ENCODE data around the gene MARCHF11. TPM values are rescaled to one million over a fixed set of nuclear protein-coding genes. Genes with fewer than 3 reads are reported as not detected.

The MARCHF11 gene
- total and polyA plus RNA-seq, 4 donors: not detected

DNA sequence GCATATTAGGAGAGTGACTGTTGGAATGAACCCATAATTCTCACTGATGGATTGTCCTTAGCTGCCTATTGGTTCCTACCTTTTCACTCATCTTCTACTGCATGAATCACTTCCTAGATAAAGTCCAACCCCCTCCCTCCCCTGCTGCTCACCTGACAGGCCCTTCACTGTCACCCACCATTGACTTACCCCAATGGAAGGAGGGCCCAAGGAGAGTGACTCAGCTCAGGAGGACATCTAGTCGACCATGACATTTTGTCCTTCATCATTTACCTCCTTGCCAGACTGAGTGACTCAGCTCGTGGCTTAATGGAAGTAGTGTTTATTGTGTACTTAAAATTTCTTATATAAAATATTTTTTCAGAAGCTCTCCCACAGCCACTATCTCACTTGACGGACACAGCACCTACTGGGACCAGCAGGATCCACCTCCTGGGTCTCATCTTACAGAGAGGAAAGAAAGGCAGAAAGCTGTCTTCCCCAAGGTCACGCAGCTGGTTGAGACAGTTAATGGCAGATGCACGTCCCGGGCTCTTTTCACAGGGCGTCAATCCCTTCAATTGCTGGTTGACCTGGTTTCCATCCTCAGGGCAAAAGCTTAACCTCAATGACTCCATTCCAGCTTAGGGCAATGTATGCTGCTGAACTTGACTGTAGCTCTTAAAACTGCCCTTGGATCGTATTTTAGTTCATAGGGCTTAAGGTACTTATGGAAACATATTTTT is 142.3 kb downstream of the MARCHF11 start:
- H3K27ac ChIP-seq (ENCODE audit: low read depth in 1 of 2, low read length in 1 of 2): no peak overlapping the region
- H3K27me3 ChIP-seq (ENCODE audit: control insufficient read depth in 3 of 3, insufficient read depth in 3 of 3, low read length in 2 of 3): no peaks in the 10 kb centered on the region
- WGBS, 2 donors: 86 to 88% methylated on average over 8 of the region's 8 CpGs
- no peaks in the 10 kb centered on the region for H3K36me3 ChIP-seq (ENCODE audit: control insufficient read depth in 4 of 4, insufficient read depth in 4 of 4, low read length in 4 of 4)
- H3K9ac ChIP-seq (ENCODE audit: insufficient read depth in 1 of 2, low read length in 2 of 2): no peak overlapping the region
- no peaks in the 10 kb centered on the region for H3K9me3 ChIP-seq (ENCODE audit: control insufficient read depth in 4 of 4, insufficient read depth in 3 of 4, low read length in 3 of 4)
- DNase-seq (no peak), ATAC-seq (ENCODE audit: insufficient read depth, low FRiP score) (no peak)
- H3K4me1 ChIP-seq (ENCODE audit: control insufficient read depth in 5 of 5, insufficient read depth in 5 of 5, low read length in 5 of 5): peaks cover 0 to 8% (median 0%) of the 10 kb centered on the region in 5 donors
- no peak overlapping the region for H3K4me3 ChIP-seq
- TF ChIP-seq, protein P1, sequence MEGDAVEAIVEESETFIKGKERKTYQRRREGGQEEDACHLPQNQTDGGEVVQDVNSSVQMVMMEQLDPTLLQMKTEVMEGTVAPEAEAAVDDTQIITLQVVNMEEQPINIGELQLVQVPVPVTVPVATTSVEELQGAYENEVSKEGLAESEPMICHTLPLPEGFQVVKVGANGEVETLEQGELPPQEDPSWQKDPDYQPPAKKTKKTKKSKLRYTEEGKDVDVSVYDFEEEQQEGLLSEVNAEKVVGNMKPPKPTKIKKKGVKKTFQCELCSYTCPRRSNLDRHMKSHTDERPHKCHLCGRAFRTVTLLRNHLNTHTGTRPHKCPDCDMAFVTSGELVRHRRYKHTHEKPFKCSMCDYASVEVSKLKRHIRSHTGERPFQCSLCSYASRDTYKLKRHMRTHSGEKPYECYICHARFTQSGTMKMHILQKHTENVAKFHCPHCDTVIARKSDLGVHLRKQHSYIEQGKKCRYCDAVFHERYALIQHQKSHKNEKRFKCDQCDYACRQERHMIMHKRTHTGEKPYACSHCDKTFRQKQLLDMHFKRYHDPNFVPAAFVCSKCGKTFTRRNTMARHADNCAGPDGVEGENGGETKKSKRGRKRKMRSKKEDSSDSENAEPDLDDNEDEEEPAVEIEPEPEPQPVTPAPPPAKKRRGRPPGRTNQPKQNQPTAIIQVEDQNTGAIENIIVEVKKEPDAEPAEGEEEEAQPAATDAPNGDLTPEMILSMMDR (IDR thresholded peaks at IDR 0.05; ENCODE audit: control extremely low read depth, extremely low read depth): no peak

DNA sequence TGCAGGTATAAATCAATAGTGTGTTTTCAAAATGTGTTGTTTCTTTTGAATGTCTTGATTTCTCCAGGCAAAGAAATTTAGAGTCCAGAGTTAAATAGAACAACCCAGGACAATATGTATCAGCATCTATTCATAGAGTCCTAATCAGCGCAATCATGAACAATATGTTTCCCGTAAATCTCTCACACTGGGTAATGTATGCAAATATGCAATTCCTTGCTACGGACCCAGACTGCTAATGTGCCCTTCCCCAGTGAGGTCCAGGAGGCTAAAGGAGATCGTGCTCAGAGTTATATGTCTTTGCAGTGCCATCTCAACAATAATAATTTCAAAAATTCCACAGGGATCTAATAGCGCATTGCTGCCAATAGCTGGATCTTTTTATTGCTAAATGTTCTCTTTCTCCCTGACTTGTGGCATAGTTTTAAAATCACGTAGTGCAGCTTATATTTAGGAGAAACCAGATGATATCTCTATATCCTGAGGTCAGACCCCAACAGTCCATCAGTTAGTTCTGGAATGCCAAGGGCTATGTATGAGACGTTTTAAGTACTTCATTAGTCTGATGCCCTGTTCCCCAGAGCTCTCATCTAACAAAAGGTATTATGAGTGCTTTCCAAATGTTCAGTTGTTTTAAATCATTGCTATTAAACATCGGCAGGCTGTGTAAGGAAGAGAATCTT is 145.1 kb downstream of the MARCHF11 start:
- H3K36me3 ChIP-seq (ENCODE audit: control insufficient read depth in 4 of 4, insufficient read depth in 4 of 4, low read length in 4 of 4): no peaks in the 10 kb centered on the region
- peaks cover 0 to 8% (median 0%) of the 10 kb centered on the region in 5 donors for H3K4me1 ChIP-seq (ENCODE audit: control insufficient read depth in 5 of 5, insufficient read depth in 5 of 5, low read length in 5 of 5)
- H3K4me3 ChIP-seq: no peak overlapping the region
- no peak overlapping the region for H3K9ac ChIP-seq (ENCODE audit: insufficient read depth in 1 of 2, low read length in 2 of 2)
- ATAC-seq (ENCODE audit: insufficient read depth, low FRiP score) (no peak), DNase-seq (peak in 1 of 3 donors; percentile 8)
- no peaks in the 10 kb centered on the region for H3K27me3 ChIP-seq (ENCODE audit: control insufficient read depth in 3 of 3, insufficient read depth in 3 of 3, low read length in 2 of 3)
- TF ChIP-seq, protein P1 (IDR thresholded peaks at IDR 0.05; ENCODE audit: control extremely low read depth, extremely low read depth): no peak
- H3K9me3 ChIP-seq (ENCODE audit: control insufficient read depth in 4 of 4, insufficient read depth in 3 of 4, low read length in 3 of 4): no peaks in the 10 kb centered on the region
- H3K27ac ChIP-seq (ENCODE audit: low read depth in 1 of 2, low read length in 1 of 2): no peak overlapping the region
- WGBS, 2 donors: 64 to 75% methylated on average over 8 of the region's 8 CpGs

DNA sequence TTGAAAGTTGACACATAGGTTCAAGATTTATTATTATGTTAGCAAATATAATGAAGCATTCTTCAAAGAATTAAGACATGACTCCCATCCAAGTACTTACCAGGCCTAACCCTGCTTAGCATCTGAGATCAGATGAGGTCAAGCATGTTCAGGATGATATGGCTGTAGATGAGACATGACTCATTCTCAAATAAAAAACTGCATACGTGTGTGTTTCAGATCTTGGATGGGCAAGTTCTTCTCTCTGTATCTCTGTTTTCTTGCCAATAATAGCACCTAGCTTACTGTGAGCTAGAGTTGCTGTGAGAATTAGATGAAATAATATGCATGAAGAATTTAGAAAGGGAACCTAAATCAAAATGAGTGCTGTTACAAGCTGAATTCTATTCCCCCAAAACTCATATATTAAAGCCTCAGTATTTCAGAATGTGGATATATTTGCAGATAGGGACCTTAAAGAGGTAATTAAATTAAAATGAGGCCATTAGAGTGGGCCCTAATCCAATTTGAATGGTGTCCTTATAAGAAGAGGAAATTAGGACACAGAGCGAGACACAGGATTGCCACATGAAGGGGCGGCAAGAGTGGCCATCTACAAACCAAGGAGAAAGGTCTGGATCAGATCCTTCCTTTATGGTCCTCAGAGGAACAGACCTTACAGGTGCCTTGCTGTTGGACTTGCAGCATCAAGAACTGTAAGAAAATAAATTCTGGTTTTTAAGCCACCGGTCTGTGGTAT is 146.2 kb downstream of the MARCHF11 start:
- ATAC-seq (ENCODE audit: insufficient read depth, low FRiP score): no peak
- TF ChIP-seq, protein P1 (IDR thresholded peaks at IDR 0.05; ENCODE audit: control extremely low read depth, extremely low read depth): no peak
- Histone ChIP-seq H3K4me1 (ENCODE audit: control insufficient read depth in 5 of 5, insufficient read depth in 5 of 5, low read length in 5 of 5) (peaks cover 0 to 12% (median 0%) of the 10 kb centered on the region in 5 donors), H3K9ac (ENCODE audit: insufficient read depth in 1 of 2, low read length in 2 of 2) (no peak overlapping the region), H3K27me3 (ENCODE audit: control insufficient read depth in 3 of 3, insufficient read depth in 3 of 3, low read length in 2 of 3) (no peaks in the 10 kb centered on the region), H3K9me3 (ENCODE audit: control insufficient read depth in 4 of 4, insufficient read depth in 3 of 4, low read length in 3 of 4) (no peaks in the 10 kb centered on the region), H3K4me3 (no peak overlapping the region), H3K36me3 (ENCODE audit: control insufficient read depth in 4 of 4, insufficient read depth in 4 of 4, low read length in 4 of 4) (no peaks in the 10 kb centered on the region), H3K27ac (ENCODE audit: low read depth in 1 of 2, low read length in 1 of 2) (no peak overlapping the region)
- no peak for DNase-seq
- 92 to 93% methylated on average over 4 of the region's 4 CpGs for WGBS, 2 donors
